GM19467 (cell line): ENCODE data around the gene SYT2.
"Not testable (repeated sequence)": the region's sequence is repeated elsewhere in the genome, so short reads cannot be mapped to it uniquely, and the experiment has no call there.

ENCODE experiments used
- ATAC-seq: cut with Tn5 transposase; IDR thresholded peaks from one replicate; pipeline ENCODE4 v1.9.1; 2021; ENCODE audit warnings: mild to moderate bottlenecking, moderate library complexity; ENCODE audit not compliant: unreplicated experiment

The SYT2 gene

GRCh38 chr1:202578001-202578504 is 132.2 kb downstream of the SYT2 start:
- no peak for ATAC-seq

- no peak for ATAC-seq
These were observed 132.9 kb downstream of the SYT2 start for GRCh38 chr1:202577381-202577780.

- ATAC-seq, result no peak
These were observed 133.4 kb downstream of the SYT2 start for GRCh38 chr1:202576816-202577215.

- no peak for ATAC-seq
These were observed 134.2 kb downstream of the SYT2 start for GRCh38 chr1:202575918-202576653.

GRCh38 chr1:202572867-202573266 is 137.4 kb downstream of the SYT2 start:
- ATAC-seq, result no peak

- ATAC-seq, result no peak
These were observed 138.4 kb downstream of the SYT2 start for GRCh38 chr1:202571719-202572339.

GRCh38 chr1:202569393-202570322 is 140.6 kb downstream of the SYT2 start:
- ATAC-seq, result no peak

GRCh38 chr1:202568826-202569225 is 141.4 kb downstream of the SYT2 start:
- ATAC-seq, result no peak

- ATAC-seq, result no peak
These were observed 141.8 kb downstream of the SYT2 start for GRCh38 chr1:202568410-202568809.

- no peak for ATAC-seq
These were observed 142.5 kb downstream of the SYT2 start for GRCh38 chr1:202567738-202568137.

GRCh38 chr1:202565890-202566602 is 144.2 kb downstream of the SYT2 start:
- ATAC-seq, result peak; percentile 86

GRCh38 chr1:202564958-202565495 is 145.2 kb downstream of the SYT2 start:
- ATAC-seq, result no peak

GRCh38 chr1:202563818-202564217 is 146.4 kb downstream of the SYT2 start:
- ATAC-seq, result no peak

GRCh38 chr1:202562444-202563060 is 147.7 kb downstream of the SYT2 start:
- ATAC-seq, result no peak

GRCh38 chr1:202561726-202562443 is 148.4 kb downstream of the SYT2 start:
- ATAC-seq, result no peak

GRCh38 chr1:202561240-202561639 is 149.0 kb downstream of the SYT2 start:
- ATAC-seq, result no peak

GRCh38 chr1:202557662-202558061 is 152.6 kb downstream of the SYT2 start:
- ATAC-seq, result not testable (repeated sequence)

GRCh38 chr1:202556037-202556436 is 154.2 kb downstream of the SYT2 start:
- ATAC-seq, result not testable (repeated sequence)

- not testable (repeated sequence) for ATAC-seq
These were observed 155.6 kb downstream of the SYT2 start for GRCh38 chr1:202554619-202555018.
